Measurements from ENCODE around the gene ALPK1. TPM values are rescaled to one million over a fixed set of nuclear protein-coding genes. Genes with fewer than 3 reads are reported as not detected.

The ALPK1 gene
- total RNA-seq, 5 donors from 2014 or later (not counting 1 experiment from before 2014, with no cell fraction given): 8.3 to 22.9 (median 9.3) TPM

GRCh38 chr4:112402098-112402497 lies 104.9 kb downstream of the ALPK1 start:
- no peaks in the 10 kb centered on the region for H3K27me3 ChIP-seq (replicated peaks in 1 of 2; ENCODE audit: control insufficient read depth in 2 of 2, extremely low read depth in 1 of 2, insufficient read depth in 2 of 2, low read length in 1 of 2)
- no peaks in the 10 kb centered on the region for H3K27me3 Mint-ChIP-seq
- no peaks in the 10 kb centered on the region for H3K4me1 ChIP-seq (ENCODE audit: control insufficient read depth in 1 of 2, extremely low read depth in 1 of 2, insufficient read depth in 2 of 2, low read length in 2 of 2)
- WGBS (ENCODE audit: insufficient coverage): 89% methylated on average over 4 of the region's 4 CpGs
- ATAC-seq (replicated peaks in 1 of 4) (no peak), DNase-seq (no peak)
- no peaks in the 10 kb centered on the region for H3K36me3 ChIP-seq (ENCODE audit: control insufficient read depth in 2 of 2, extremely low read depth in 1 of 2, insufficient read depth in 1 of 2, low read length in 1 of 2)
- no peak overlapping the region for H3K27ac Mint-ChIP-seq
- no peak overlapping the region for H3K4me3 ChIP-seq (ENCODE audit: control insufficient read depth in 1 of 2, extremely low read depth in 1 of 2, low read length in 1 of 2)
- no peak overlapping the region for H3K27ac ChIP-seq (ENCODE audit: low read length)
- ChIA-PET POLR2A (no interaction called here), CTCF (no interaction called here)
- H3K4me1 Mint-ChIP-seq: no peaks in the 10 kb centered on the region
- peaks cover 54% of the 10 kb centered on the region for H3K36me3 Mint-ChIP-seq
- H3K4me3 Mint-ChIP-seq: no peak overlapping the region
- no peaks in the 10 kb centered on the region for H3K9me3 ChIP-seq
- H3K9me3 Mint-ChIP-seq: no peaks in the 10 kb centered on the region

- Mint-ChIP-seq H3K36me3 (peaks cover 50% of the 10 kb centered on the region), H3K27me3 (no peaks in the 10 kb centered on the region), H3K4me3 (no peak overlapping the region), H3K9me3 (no peaks in the 10 kb centered on the region), H3K4me1 (no peaks in the 10 kb centered on the region), H3K27ac (no peak overlapping the region)
- no peak overlapping the region for H3K27ac ChIP-seq (ENCODE audit: low read length)
- DNase-seq (no peak), ATAC-seq (replicated peaks in 1 of 4) (no peak)
- WGBS (ENCODE audit: insufficient coverage): 93% methylated on average over 5 of the region's 11 CpGs
- H3K4me3 ChIP-seq (ENCODE audit: control insufficient read depth in 1 of 2, extremely low read depth in 1 of 2, low read length in 1 of 2): no peak overlapping the region
- POLR2A ChIA-PET: no interaction called here
- no peaks in the 10 kb centered on the region for H3K27me3 ChIP-seq (replicated peaks in 1 of 2; ENCODE audit: control insufficient read depth in 2 of 2, extremely low read depth in 1 of 2, insufficient read depth in 2 of 2, low read length in 1 of 2)
- CTCF ChIA-PET: no interaction called here
- H3K4me1 ChIP-seq (ENCODE audit: control insufficient read depth in 1 of 2, extremely low read depth in 1 of 2, insufficient read depth in 2 of 2, low read length in 2 of 2): no peaks in the 10 kb centered on the region
- no peaks in the 10 kb centered on the region for H3K36me3 ChIP-seq (ENCODE audit: control insufficient read depth in 2 of 2, extremely low read depth in 1 of 2, insufficient read depth in 1 of 2, low read length in 1 of 2)
- H3K9me3 ChIP-seq: no peaks in the 10 kb centered on the region
Measured at GRCh38 chr4:112403101-112403945, 106.2 kb downstream of the ALPK1 start.

GRCh38 chr4:112410364-112410763 lies 113.2 kb downstream of the ALPK1 start:
- DNase-seq: no peak
- Histone ChIP-seq H3K4me1 (ENCODE audit: control insufficient read depth in 1 of 2, extremely low read depth in 1 of 2, insufficient read depth in 2 of 2, low read length in 2 of 2) (no peaks in the 10 kb centered on the region), H3K36me3 (ENCODE audit: control insufficient read depth in 2 of 2, extremely low read depth in 1 of 2, insufficient read depth in 1 of 2, low read length in 1 of 2) (peaks cover 0 to 5% of the 10 kb centered on the region in 2 donors), H3K27ac (ENCODE audit: low read length) (no peak overlapping the region), H3K4me3 (ENCODE audit: control insufficient read depth in 1 of 2, extremely low read depth in 1 of 2, low read length in 1 of 2) (no peak overlapping the region), H3K27me3 (replicated peaks in 1 of 2; ENCODE audit: control insufficient read depth in 2 of 2, extremely low read depth in 1 of 2, insufficient read depth in 2 of 2, low read length in 1 of 2) (no peaks in the 10 kb centered on the region), H3K9me3 (no peaks in the 10 kb centered on the region)
- H3K27ac Mint-ChIP-seq: no peak overlapping the region
- CTCF ChIA-PET: no interaction called here
- H3K9me3 Mint-ChIP-seq: no peaks in the 10 kb centered on the region
- no peaks in the 10 kb centered on the region for H3K4me1 Mint-ChIP-seq
- POLR2A ChIA-PET: no interaction called here
- no peak overlapping the region for H3K4me3 Mint-ChIP-seq
- no peaks in the 10 kb centered on the region for H3K27me3 Mint-ChIP-seq
- WGBS (ENCODE audit: insufficient coverage): no CpG with 5 or more reads among the region's 2 CpGs
- ATAC-seq (replicated peaks in 1 of 4): no peak
- H3K36me3 Mint-ChIP-seq: peaks cover 32% of the 10 kb centered on the region

- H3K27me3 Mint-ChIP-seq: no peaks in the 10 kb centered on the region
- WGBS (ENCODE audit: insufficient coverage): no CpG with 5 or more reads among the region's 7 CpGs
- Histone ChIP-seq H3K4me3 (ENCODE audit: control insufficient read depth in 1 of 2, extremely low read depth in 1 of 2, low read length in 1 of 2) (no peak overlapping the region), H3K4me1 (ENCODE audit: control insufficient read depth in 1 of 2, extremely low read depth in 1 of 2, insufficient read depth in 2 of 2, low read length in 2 of 2) (no peaks in the 10 kb centered on the region), H3K36me3 (ENCODE audit: control insufficient read depth in 2 of 2, extremely low read depth in 1 of 2, insufficient read depth in 1 of 2, low read length in 1 of 2) (peaks cover 0 to 5% of the 10 kb centered on the region in 2 donors), H3K9me3 (no peaks in the 10 kb centered on the region), H3K27ac (ENCODE audit: low read length) (no peak overlapping the region), H3K27me3 (replicated peaks in 1 of 2; ENCODE audit: control insufficient read depth in 2 of 2, extremely low read depth in 1 of 2, insufficient read depth in 2 of 2, low read length in 1 of 2) (no peaks in the 10 kb centered on the region)
- POLR2A ChIA-PET: no interaction called here
- peaks cover 0 to under 1% (median 0%) of the 10 kb centered on the region in 3 donors for H3K9me3 Mint-ChIP-seq
- H3K4me3 Mint-ChIP-seq: no peak overlapping the region
- no peak for ATAC-seq (replicated peaks in 1 of 4)
- no peaks in the 10 kb centered on the region for H3K4me1 Mint-ChIP-seq
- peaks cover 33% of the 10 kb centered on the region for H3K36me3 Mint-ChIP-seq
- DNase-seq: no peak
- H3K27ac Mint-ChIP-seq: no peak overlapping the region
- CTCF ChIA-PET: no interaction called here
Measured at GRCh38 chr4:112410804-112411203, 113.6 kb downstream of the ALPK1 start.

GRCh38 chr4:112411781-112412550 lies 114.8 kb downstream of the ALPK1 start:
- no peaks in the 10 kb centered on the region for H3K9me3 ChIP-seq
- H3K36me3 ChIP-seq (ENCODE audit: control insufficient read depth in 2 of 2, extremely low read depth in 1 of 2, insufficient read depth in 1 of 2, low read length in 1 of 2): peaks cover 0 to 5% of the 10 kb centered on the region in 2 donors
- no peaks in the 10 kb centered on the region for H3K4me1 ChIP-seq (ENCODE audit: control insufficient read depth in 1 of 2, extremely low read depth in 1 of 2, insufficient read depth in 2 of 2, low read length in 2 of 2)
- peaks cover 0 to 6% (median 4%) of the 10 kb centered on the region in 3 donors for H3K9me3 Mint-ChIP-seq
- ChIA-PET POLR2A (no interaction called here), CTCF (no interaction called here)
- H3K27me3 Mint-ChIP-seq: no peaks in the 10 kb centered on the region
- no peak overlapping the region for H3K4me3 Mint-ChIP-seq
- WGBS (ENCODE audit: insufficient coverage): 93% methylated on average over 26 of the region's 32 CpGs
- no peaks in the 10 kb centered on the region for H3K4me1 Mint-ChIP-seq
- H3K27ac ChIP-seq (ENCODE audit: low read length): no peak overlapping the region
- H3K36me3 Mint-ChIP-seq: peaks cover 33% of the 10 kb centered on the region
- no peak for ATAC-seq (replicated peaks in 1 of 4)
- no peaks in the 10 kb centered on the region for H3K27me3 ChIP-seq (replicated peaks in 1 of 2; ENCODE audit: control insufficient read depth in 2 of 2, extremely low read depth in 1 of 2, insufficient read depth in 2 of 2, low read length in 1 of 2)
- H3K27ac Mint-ChIP-seq: no peak overlapping the region
- DNase-seq: no peak
- H3K4me3 ChIP-seq (ENCODE audit: control insufficient read depth in 1 of 2, extremely low read depth in 1 of 2, low read length in 1 of 2): no peak overlapping the region

GRCh38 chr4:112416464-112416863 lies 119.3 kb downstream of the ALPK1 start:
- Mint-ChIP-seq H3K36me3 (peaks cover 43% of the 10 kb centered on the region), H3K27ac (no peak overlapping the region), H3K9me3 (peaks cover 0 to 6% (median 4%) of the 10 kb centered on the region in 3 donors), H3K4me1 (no peaks in the 10 kb centered on the region), H3K4me3 (no peak overlapping the region), H3K27me3 (no peaks in the 10 kb centered on the region)
- Histone ChIP-seq H3K27ac (ENCODE audit: low read length) (no peak overlapping the region), H3K27me3 (replicated peaks in 1 of 2; ENCODE audit: control insufficient read depth in 2 of 2, extremely low read depth in 1 of 2, insufficient read depth in 2 of 2, low read length in 1 of 2) (no peaks in the 10 kb centered on the region), H3K36me3 (ENCODE audit: control insufficient read depth in 2 of 2, extremely low read depth in 1 of 2, insufficient read depth in 1 of 2, low read length in 1 of 2) (peaks cover 0 to 5% of the 10 kb centered on the region in 2 donors), H3K9me3 (no peaks in the 10 kb centered on the region), H3K4me3 (ENCODE audit: control insufficient read depth in 1 of 2, extremely low read depth in 1 of 2, low read length in 1 of 2) (no peak overlapping the region), H3K4me1 (ENCODE audit: control insufficient read depth in 1 of 2, extremely low read depth in 1 of 2, insufficient read depth in 2 of 2, low read length in 2 of 2) (no peaks in the 10 kb centered on the region)
- ChIA-PET CTCF (no interaction called here), POLR2A (no interaction called here)
- WGBS (ENCODE audit: insufficient coverage): 100% methylated on average over 2 of the region's 3 CpGs
- ATAC-seq (replicated peaks in 1 of 4): no peak
- no peak for DNase-seq
